Measurements from ENCODE around the gene MPDU1. TPM values are rescaled to one million over a fixed set of nuclear protein-coding genes. Genes with fewer than 3 reads are reported as not detected.
A peak's percentile ranks its signal among the peaks of the same experiment; 100 is the strongest.

MPDU1 gene
- total and polyA plus RNA-seq, 3 experiments from 2014 or later, result 40.5 to 124 (median 115) TPM

GRCh38 chr17:7586673-7587419, 3.2 kb downstream of the MPDU1 start:
- no peak overlapping the region for H3K27ac ChIP-seq (ENCODE audit: low read depth, low read length)
- peaks cover 9% of the 10 kb centered on the region for H3K36me3 ChIP-seq (ENCODE audit: insufficient read depth, low read length)
- peak overlapping the region in 1 of 7 donors; percentile 71 for H3K4me3 Mint-ChIP-seq
- no peaks in the 10 kb centered on the region for H3K27me3 Mint-ChIP-seq
- no peak overlapping the region for H3K4me3 ChIP-seq (ENCODE audit: low read length)
- H3K36me3 Mint-ChIP-seq, result peaks cover 0 to 41% (median 3%) of the 10 kb centered on the region in 3 donors
- ChIA-PET POLR2A (no interaction called here), CTCF (interaction anchor here (1.2 kb wide), 1 partner anchor 101 kb away, joined by 3 read pairs; no protein-coding TSS in a partner anchor)
- peaks cover 23% of the 10 kb centered on the region for H3K4me1 ChIP-seq (ENCODE audit: insufficient read depth, low read length)
- no peaks in the 10 kb centered on the region for H3K9me3 ChIP-seq (ENCODE audit: low read length)
- H3K27me3 ChIP-seq (ENCODE audit: insufficient read depth, low read length, poor library complexity, severe bottlenecking), result no peaks in the 10 kb centered on the region
- peaks cover 26 to 33% (median 31%) of the 10 kb centered on the region in 3 donors for H3K4me1 Mint-ChIP-seq
- H3K27ac Mint-ChIP-seq, result peak overlapping the region in 5 of 8 donors; percentile 23 to 66 (median 54)
- DNase-seq, result no peak
- no peaks in the 10 kb centered on the region for H3K9me3 Mint-ChIP-seq

DNA sequence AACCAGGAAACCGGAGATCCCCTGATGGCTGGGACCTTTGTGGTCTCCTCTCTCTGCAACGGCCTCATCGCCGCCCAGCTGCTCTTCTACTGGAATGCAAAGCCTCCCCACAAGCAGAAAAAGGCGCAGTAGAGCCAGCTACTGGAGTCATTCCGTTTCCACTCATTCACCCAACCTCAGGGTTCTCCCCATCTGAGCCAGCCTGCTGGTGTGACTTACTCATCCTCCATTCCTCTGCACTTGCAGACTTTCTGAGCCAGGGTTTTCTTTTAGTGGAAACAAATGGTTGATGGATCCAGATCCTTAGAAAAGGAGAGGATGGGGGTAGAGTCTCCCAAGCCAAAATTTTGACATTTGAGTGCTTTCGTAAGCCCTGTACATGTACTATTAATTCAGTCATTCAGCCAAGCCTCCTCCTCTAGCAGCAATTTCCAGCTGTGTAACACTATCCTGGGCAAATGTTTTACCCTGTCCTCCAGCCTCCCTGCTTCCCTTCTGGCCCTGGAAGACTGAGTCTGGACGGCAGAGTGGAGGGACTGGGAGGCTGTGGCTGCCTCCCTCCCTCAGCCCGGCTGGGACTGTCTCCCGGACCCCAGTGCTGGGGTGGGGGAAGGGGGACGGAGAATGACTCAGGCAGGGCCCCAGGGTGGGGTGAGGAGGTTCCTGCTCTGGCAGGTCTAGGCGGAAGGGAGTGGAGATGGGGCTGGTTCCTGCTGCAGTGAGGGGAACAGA, 3.9 kb downstream of the MPDU1 start:
- H3K27ac ChIP-seq (ENCODE audit: low read depth, low read length), result peak overlapping the region; percentile 2
- no peaks in the 10 kb centered on the region for H3K27me3 Mint-ChIP-seq
- peaks cover 0 to 48% (median 3%) of the 10 kb centered on the region in 3 donors for H3K36me3 Mint-ChIP-seq
- ChIA-PET POLR2A (no interaction called here), CTCF (interaction anchor here (1.2 kb wide), 1 partner anchor 100 kb away, joined by 3 read pairs; no protein-coding TSS in a partner anchor)
- H3K27ac Mint-ChIP-seq, result peak overlapping the region in 5 of 8 donors; percentile 20 to 63 (median 50)
- no peaks in the 10 kb centered on the region for H3K27me3 ChIP-seq (ENCODE audit: insufficient read depth, low read length, poor library complexity, severe bottlenecking)
- no peak overlapping the region for H3K4me3 ChIP-seq (ENCODE audit: low read length)
- peak overlapping the region in 1 of 7 donors; percentile 71 for H3K4me3 Mint-ChIP-seq
- H3K4me1 Mint-ChIP-seq, result peaks cover 20 to 26% (median 24%) of the 10 kb centered on the region in 3 donors
- H3K9me3 Mint-ChIP-seq, result no peaks in the 10 kb centered on the region
- no peak for DNase-seq
- peaks cover 16% of the 10 kb centered on the region for H3K36me3 ChIP-seq (ENCODE audit: insufficient read depth, low read length)
- no peaks in the 10 kb centered on the region for H3K9me3 ChIP-seq (ENCODE audit: low read length)
- peaks cover 20% of the 10 kb centered on the region for H3K4me1 ChIP-seq (ENCODE audit: insufficient read depth, low read length)

GRCh38 chr17:7588553-7589203, 5.0 kb downstream of the MPDU1 start:
- Mint-ChIP-seq H3K4me3 (no peak overlapping the region), H3K4me1 (peaks cover 14 to 20% (median 19%) of the 10 kb centered on the region in 3 donors), H3K27me3 (no peaks in the 10 kb centered on the region), H3K36me3 (peaks cover 7 to 54% (median 10%) of the 10 kb centered on the region in 3 donors), H3K9me3 (no peaks in the 10 kb centered on the region), H3K27ac (peak overlapping the region in 1 of 8 donors; percentile 44)
- H3K9me3 ChIP-seq (ENCODE audit: low read length), result no peaks in the 10 kb centered on the region
- ChIA-PET POLR2A (interaction anchor here (0.6 to 1.7 kb wide), 4 partner anchors 15 to 543 kb away, joined by 3 to 12 read pairs (median 6); partner anchors contain the start of genes SENP3, TP53 and WRAP53), CTCF (interaction anchor here (0.8 to 2.9 kb wide), 21 partner anchors 9 to 235 kb away, joined by 3 to 18 read pairs (median 5); partner anchors contain the start of genes CD68, FXR2, SAT2 and TMEM102)
- peaks cover 11% of the 10 kb centered on the region for H3K4me1 ChIP-seq (ENCODE audit: insufficient read depth, low read length)
- DNase-seq, result no peak
- H3K4me3 ChIP-seq (ENCODE audit: low read length), result no peak overlapping the region
- H3K36me3 ChIP-seq (ENCODE audit: insufficient read depth, low read length), result peaks cover 26% of the 10 kb centered on the region
- H3K27ac ChIP-seq (ENCODE audit: low read depth, low read length), result peak overlapping the region; percentile 2
- H3K27me3 ChIP-seq (ENCODE audit: insufficient read depth, low read length, poor library complexity, severe bottlenecking), result no peaks in the 10 kb centered on the region

GRCh38 chr17:7589204-7589868, 5.7 kb downstream of the MPDU1 start:
- POLR2A ChIA-PET, result interaction anchor here (0.6 to 1.7 kb wide), 5 partner anchors 15 to 544 kb away, joined by 3 to 12 read pairs (median 6); partner anchors contain the start of genes FXR2, SENP3, TP53 and WRAP53
- Histone ChIP-seq H3K4me1 (ENCODE audit: insufficient read depth, low read length) (peaks cover 8% of the 10 kb centered on the region), H3K27ac (ENCODE audit: low read depth, low read length) (no peak overlapping the region), H3K36me3 (ENCODE audit: insufficient read depth, low read length) (peaks cover 33% of the 10 kb centered on the region), H3K4me3 (ENCODE audit: low read length) (no peak overlapping the region), H3K9me3 (ENCODE audit: low read length) (no peaks in the 10 kb centered on the region), H3K27me3 (ENCODE audit: insufficient read depth, low read length, poor library complexity, severe bottlenecking) (no peaks in the 10 kb centered on the region)
- H3K4me3 Mint-ChIP-seq, result peak overlapping the region in 1 of 7 donors; percentile 65
- H3K27me3 Mint-ChIP-seq, result no peaks in the 10 kb centered on the region
- H3K36me3 Mint-ChIP-seq, result peaks cover 14 to 57% (median 16%) of the 10 kb centered on the region in 3 donors
- peaks cover 7 to 13% (median 12%) of the 10 kb centered on the region in 3 donors for H3K4me1 Mint-ChIP-seq
- no peaks in the 10 kb centered on the region for H3K9me3 Mint-ChIP-seq
- peak; percentile 37 to 76 (median 47) for DNase-seq
- CTCF ChIA-PET, result interaction anchor here (0.8 to 2.9 kb wide), 25 partner anchors 9 to 236 kb away, joined by 3 to 18 read pairs (median 4); partner anchors contain the start of genes CD68, FXR2, SAT2 and TMEM102
- H3K27ac Mint-ChIP-seq, result peak overlapping the region in 1 of 8 donors; percentile 83

- H3K27ac Mint-ChIP-seq, result peak within 1 kb of the TSS in 3 of 8 donors; percentile 30 to 88 (median 83)
These were observed 6.4 kb downstream of the MPDU1 start, which contains the start of gene SOX15 for GRCh38 chr17:7589891-7590691. Gene SOX15, minus strand, starts transcription at chr17:7590094. Its CDS starts 418 bp downstream, at chr17:7589676.

DNA sequence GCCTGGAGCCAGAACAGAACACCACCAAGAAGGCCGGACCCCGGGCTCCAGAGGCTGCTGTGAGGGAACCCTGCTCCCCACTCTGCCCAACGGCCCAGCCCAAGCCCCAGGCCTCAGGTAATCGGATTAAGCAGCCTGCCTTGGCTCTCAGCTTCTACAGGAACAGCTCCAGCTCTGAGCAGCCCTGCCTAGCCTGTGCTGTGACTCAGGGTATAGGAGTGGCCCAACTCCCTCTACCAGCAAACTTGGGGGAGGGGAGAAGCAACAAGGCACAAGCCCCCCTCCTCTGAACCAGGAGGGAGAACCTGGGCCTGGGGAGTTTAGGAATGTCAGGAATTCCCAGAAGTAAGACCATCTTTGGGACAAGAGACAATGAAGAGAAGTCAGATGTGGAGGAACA, 7.1 kb downstream of the MPDU1 start:
- Mint-ChIP-seq H3K27ac (peak overlapping the region in 4 of 8 donors; percentile 29 to 88 (median 42)), H3K27me3 (no peaks in the 10 kb centered on the region), H3K9me3 (no peaks in the 10 kb centered on the region), H3K4me1 (peaks cover under 1 to 4% (median 1%) of the 10 kb centered on the region in 3 donors), H3K4me3 (no peak overlapping the region), H3K36me3 (peaks cover 14 to 66% (median 18%) of the 10 kb centered on the region in 3 donors)
- no peak overlapping the region for H3K27ac ChIP-seq (ENCODE audit: low read depth, low read length)
- H3K4me1 ChIP-seq (ENCODE audit: insufficient read depth, low read length), result no peaks in the 10 kb centered on the region
- no peaks in the 10 kb centered on the region for H3K9me3 ChIP-seq (ENCODE audit: low read length)
- H3K4me3 ChIP-seq (ENCODE audit: low read length), result no peak overlapping the region
- POLR2A ChIA-PET, result no interaction called here
- DNase-seq, result no peak
- CTCF ChIA-PET, result interaction anchor here (0.8 to 2.9 kb wide), 6 partner anchors 30 to 155 kb away, joined by 3 to 18 read pairs (median 10); partner anchors contain the start of genes TMEM102, TP53 and WRAP53
- peaks cover 44% of the 10 kb centered on the region for H3K36me3 ChIP-seq (ENCODE audit: insufficient read depth, low read length)
- H3K27me3 ChIP-seq (ENCODE audit: insufficient read depth, low read length, poor library complexity, severe bottlenecking), result no peaks in the 10 kb centered on the region

More at GRCh38 chr17:7589891-7590691, 6.4 kb downstream of the MPDU1 start, which contains the start of gene SOX15:
- no peak for DNase-seq
- H3K4me1 ChIP-seq (ENCODE audit: insufficient read depth, low read length), result peaks cover under 1% of the 10 kb centered on the region
- H3K4me3 Mint-ChIP-seq, result peak within 1 kb of the TSS in 1 of 7 donors; percentile 65
- H3K4me1 Mint-ChIP-seq, result peaks cover 3 to 8% (median 5%) of the 10 kb centered on the region in 3 donors
- ChIA-PET POLR2A (interaction anchor here (1.1 to 1.7 kb wide), 4 partner anchors 16 to 97 kb away, joined by 4 to 12 read pairs (median 6); partner anchors contain the start of genes FXR2, SENP3, TP53 and WRAP53), CTCF (interaction anchor here (0.8 to 2.9 kb wide), 20 partner anchors 10 to 154 kb away, joined by 3 to 18 read pairs (median 5); partner anchors contain the start of genes CD68, FXR2, TMEM102 and TNFSF13)
- H3K36me3 Mint-ChIP-seq, result peaks cover 14 to 60% (median 18%) of the 10 kb centered on the region in 3 donors
- no peaks in the 10 kb centered on the region for H3K9me3 ChIP-seq (ENCODE audit: low read length)
- peaks cover 38% of the 10 kb centered on the region for H3K36me3 ChIP-seq (ENCODE audit: insufficient read depth, low read length)
- no peaks in the 10 kb centered on the region for H3K27me3 ChIP-seq (ENCODE audit: insufficient read depth, low read length, poor library complexity, severe bottlenecking)
- H3K27ac ChIP-seq (ENCODE audit: low read depth, low read length), result no peak within 1 kb of the TSS
- H3K27me3 Mint-ChIP-seq, result no peaks in the 10 kb centered on the region
- H3K9me3 Mint-ChIP-seq, result no peaks in the 10 kb centered on the region
- H3K4me3 ChIP-seq (ENCODE audit: low read length), result no peak within 1 kb of the TSS
